HEK293 (cell line): ENCODE data around the gene QPCTL.

ENCODE experiments used
- ZNF768 ChIP-seq: fragments of 450-650 bp; formaldehyde crosslinking; IDR thresholded peaks from 2 replicates; pipeline ENCODE4 v1.5.1; 2018; ENCODE audit warnings: missing biosample characterization, mild to moderate bottlenecking, missing genetic modification characterization
- TF ChIP-seq, protein P1 (sequence below): fragments of 450-650 bp; formaldehyde crosslinking; IDR thresholded peaks from 2 replicates; pipeline ENCODE4 v1.5.1; 2016; ENCODE audit warnings: missing biosample characterization, missing genetic modification characterization

DNA sequence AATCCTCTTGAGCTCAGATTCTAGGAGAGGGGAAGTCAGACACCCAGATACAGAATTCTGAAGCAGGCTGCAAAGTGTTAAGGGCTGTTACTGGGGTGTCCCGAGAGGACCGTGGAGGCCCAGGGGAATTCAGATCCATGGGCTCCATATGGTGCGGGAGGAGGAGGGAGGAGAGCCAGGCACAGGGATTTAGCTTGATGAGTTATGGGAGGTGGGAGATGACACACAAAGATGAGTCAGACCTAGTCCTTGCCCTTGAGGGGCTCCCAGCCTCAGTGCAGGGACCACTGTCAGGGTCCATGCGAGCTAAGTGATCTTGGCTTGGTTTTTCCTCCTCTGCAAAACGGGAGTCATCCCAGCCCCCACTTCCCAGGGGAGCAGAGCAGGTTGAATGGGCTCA, 38.8 kb upstream of the QPCTL start:
- TF ChIP-seq ZNF768 (tag by site-specific recombination) = no peak
- TF ChIP-seq, protein P1, sequence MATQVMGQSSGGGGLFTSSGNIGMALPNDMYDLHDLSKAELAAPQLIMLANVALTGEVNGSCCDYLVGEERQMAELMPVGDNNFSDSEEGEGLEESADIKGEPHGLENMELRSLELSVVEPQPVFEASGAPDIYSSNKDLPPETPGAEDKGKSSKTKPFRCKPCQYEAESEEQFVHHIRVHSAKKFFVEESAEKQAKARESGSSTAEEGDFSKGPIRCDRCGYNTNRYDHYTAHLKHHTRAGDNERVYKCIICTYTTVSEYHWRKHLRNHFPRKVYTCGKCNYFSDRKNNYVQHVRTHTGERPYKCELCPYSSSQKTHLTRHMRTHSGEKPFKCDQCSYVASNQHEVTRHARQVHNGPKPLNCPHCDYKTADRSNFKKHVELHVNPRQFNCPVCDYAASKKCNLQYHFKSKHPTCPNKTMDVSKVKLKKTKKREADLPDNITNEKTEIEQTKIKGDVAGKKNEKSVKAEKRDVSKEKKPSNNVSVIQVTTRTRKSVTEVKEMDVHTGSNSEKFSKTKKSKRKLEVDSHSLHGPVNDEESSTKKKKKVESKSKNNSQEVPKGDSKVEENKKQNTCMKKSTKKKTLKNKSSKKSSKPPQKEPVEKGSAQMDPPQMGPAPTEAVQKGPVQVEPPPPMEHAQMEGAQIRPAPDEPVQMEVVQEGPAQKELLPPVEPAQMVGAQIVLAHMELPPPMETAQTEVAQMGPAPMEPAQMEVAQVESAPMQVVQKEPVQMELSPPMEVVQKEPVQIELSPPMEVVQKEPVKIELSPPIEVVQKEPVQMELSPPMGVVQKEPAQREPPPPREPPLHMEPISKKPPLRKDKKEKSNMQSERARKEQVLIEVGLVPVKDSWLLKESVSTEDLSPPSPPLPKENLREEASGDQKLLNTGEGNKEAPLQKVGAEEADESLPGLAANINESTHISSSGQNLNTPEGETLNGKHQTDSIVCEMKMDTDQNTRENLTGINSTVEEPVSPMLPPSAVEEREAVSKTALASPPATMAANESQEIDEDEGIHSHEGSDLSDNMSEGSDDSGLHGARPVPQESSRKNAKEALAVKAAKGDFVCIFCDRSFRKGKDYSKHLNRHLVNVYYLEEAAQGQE (tag by site-specific recombination) = no peak
